Suprapubic skin (tissue), 4 donors: ENCODE results near the gene PKP3. TPM values are rescaled to one million over a fixed set of nuclear protein-coding genes. Genes with fewer than 3 reads are reported as not detected.

Experiments used
- DNase-seq, 2 donors: peaks; one replicate each; pipeline ENCODE4 v3.0.0-alpha.2; 2019; ENCODE audit warnings: low spot score in 2 of 2
- H3K27ac ChIP-seq: fragments of 200-600 bp; sonication (generic); one replicate; pipeline ENCODE4 v1.5.1; 2019
- H3K27me3 ChIP-seq: fragments of 200-600 bp; sonication (generic); one replicate; pipeline ENCODE4 v1.5.1; 2019
- H3K36me3 ChIP-seq: fragments of 200-600 bp; sonication (generic); one replicate; pipeline ENCODE4 v1.5.1; 2019
- H3K4me1 ChIP-seq: fragments of 200-600 bp; sonication (generic); one replicate; pipeline ENCODE4 v1.5.1; 2019
- H3K4me3 ChIP-seq: fragments of 200-600 bp; sonication (generic); one replicate; pipeline ENCODE4 v1.5.1; 2019; ENCODE audit warnings: mild to moderate bottlenecking
- H3K9me3 ChIP-seq: fragments of 200-600 bp; sonication (generic); one replicate; pipeline ENCODE4 v1.5.1; 2019
- EP300 ChIP-seq: sonication (generic); formaldehyde crosslinking; IDR thresholded peaks from one replicate; pipeline ENCODE4 v1.6.1; 2017; ENCODE audit warnings: antibody characterized with exemption
- POLR2A ChIP-seq, 2 donors: fragments of 450-650 bp; IDR thresholded peaks; one replicate each; pipeline ENCODE4 v1.6.1; 2017; ENCODE audit warnings: antibody characterized with exemption in 2 of 2, mild to moderate bottlenecking in 2 of 2, moderate library complexity in 2 of 2
- POLR2AphosphoS5 ChIP-seq, 3 donors: sonication (generic); formaldehyde crosslinking; IDR thresholded peaks; one replicate each; pipeline ENCODE4 v1.6.1; 2017; ENCODE audit warnings: antibody characterized with exemption in 3 of 3
- WGBS: methylation state at CpG from one replicate; pipeline ENCODE4 v1.1.5; 2018; 5-methylcytosine and 5-hydroxymethylcytosine counted together
- total RNA-seq, 4 donors: library from RNA; depleted of rRNA; stranded (reverse); fragments of >200 nt; gene quantifications; one replicate each; pipeline ENCODE4 v1.1.0, GENCODE V29; 2016
- TF ChIP-seq, protein P1 (sequence below), 2 donors: fragments of 200-600 bp in 1 of 2; fragments of 450-650 bp in 1 of 2; sonication (generic) in 1 of 2; IDR thresholded peaks; one replicate each; pipeline ENCODE4 v1.5.1; 2016 to 2019; ENCODE audit warnings: antibody characterized with exemption in 2 of 2, mild to moderate bottlenecking in 1 of 2, moderate library complexity in 1 of 2

PKP3 gene
- total RNA-seq, 4 donors from 2014 or later: 318 to 486 (median 428) TPM

DNA sequence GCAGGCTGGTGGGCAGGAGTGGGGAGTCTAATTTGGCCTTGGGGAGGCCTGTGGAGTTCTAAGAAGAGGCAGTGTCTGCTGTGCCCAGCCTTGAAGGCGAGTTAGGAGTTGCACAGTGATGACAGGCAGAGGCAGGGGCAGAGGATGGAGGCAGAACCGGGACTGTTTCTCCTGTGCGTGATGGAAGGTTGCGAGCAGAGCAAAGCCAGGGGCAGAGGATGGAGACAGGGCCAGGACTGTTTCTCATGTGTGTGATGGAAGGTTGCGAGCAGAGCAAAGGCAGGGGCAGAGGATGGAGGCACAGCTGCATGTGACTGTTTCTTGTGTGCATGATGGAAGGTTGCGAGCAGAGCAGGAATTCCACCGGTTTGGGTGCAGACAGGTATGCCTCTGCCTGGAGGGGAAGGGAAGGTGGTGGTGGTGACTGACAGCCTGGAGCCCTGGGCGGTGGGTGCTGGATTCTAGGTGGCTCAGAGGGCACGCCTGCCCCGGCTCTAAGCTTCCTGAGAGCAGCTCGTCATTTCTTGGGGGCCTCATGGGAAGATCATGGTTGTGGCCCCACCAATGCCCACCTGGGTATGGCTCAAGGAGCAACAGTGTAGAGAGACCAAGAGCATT is 16.0 kb upstream of the PKP3 start:
- DNase-seq: no peak
- Histone ChIP-seq H3K36me3 (no peaks in the 10 kb centered on the region), H3K4me3 (no peak overlapping the region), H3K9me3 (no peaks in the 10 kb centered on the region), H3K4me1 (no peaks in the 10 kb centered on the region), H3K27me3 (peaks cover 13% of the 10 kb centered on the region), H3K27ac (no peak overlapping the region)
- TF ChIP-seq POLR2A (IDR thresholded peaks at IDR 0.05) (no peak), EP300 (no peak), POLR2AphosphoS5 (IDR thresholded peaks at IDR 0.05) (no peak)
- TF ChIP-seq, protein P1, sequence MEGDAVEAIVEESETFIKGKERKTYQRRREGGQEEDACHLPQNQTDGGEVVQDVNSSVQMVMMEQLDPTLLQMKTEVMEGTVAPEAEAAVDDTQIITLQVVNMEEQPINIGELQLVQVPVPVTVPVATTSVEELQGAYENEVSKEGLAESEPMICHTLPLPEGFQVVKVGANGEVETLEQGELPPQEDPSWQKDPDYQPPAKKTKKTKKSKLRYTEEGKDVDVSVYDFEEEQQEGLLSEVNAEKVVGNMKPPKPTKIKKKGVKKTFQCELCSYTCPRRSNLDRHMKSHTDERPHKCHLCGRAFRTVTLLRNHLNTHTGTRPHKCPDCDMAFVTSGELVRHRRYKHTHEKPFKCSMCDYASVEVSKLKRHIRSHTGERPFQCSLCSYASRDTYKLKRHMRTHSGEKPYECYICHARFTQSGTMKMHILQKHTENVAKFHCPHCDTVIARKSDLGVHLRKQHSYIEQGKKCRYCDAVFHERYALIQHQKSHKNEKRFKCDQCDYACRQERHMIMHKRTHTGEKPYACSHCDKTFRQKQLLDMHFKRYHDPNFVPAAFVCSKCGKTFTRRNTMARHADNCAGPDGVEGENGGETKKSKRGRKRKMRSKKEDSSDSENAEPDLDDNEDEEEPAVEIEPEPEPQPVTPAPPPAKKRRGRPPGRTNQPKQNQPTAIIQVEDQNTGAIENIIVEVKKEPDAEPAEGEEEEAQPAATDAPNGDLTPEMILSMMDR (IDR thresholded peaks at IDR 0.05): no peak
- 70% methylated on average over 10 of the region's 11 CpGs for WGBS

DNA sequence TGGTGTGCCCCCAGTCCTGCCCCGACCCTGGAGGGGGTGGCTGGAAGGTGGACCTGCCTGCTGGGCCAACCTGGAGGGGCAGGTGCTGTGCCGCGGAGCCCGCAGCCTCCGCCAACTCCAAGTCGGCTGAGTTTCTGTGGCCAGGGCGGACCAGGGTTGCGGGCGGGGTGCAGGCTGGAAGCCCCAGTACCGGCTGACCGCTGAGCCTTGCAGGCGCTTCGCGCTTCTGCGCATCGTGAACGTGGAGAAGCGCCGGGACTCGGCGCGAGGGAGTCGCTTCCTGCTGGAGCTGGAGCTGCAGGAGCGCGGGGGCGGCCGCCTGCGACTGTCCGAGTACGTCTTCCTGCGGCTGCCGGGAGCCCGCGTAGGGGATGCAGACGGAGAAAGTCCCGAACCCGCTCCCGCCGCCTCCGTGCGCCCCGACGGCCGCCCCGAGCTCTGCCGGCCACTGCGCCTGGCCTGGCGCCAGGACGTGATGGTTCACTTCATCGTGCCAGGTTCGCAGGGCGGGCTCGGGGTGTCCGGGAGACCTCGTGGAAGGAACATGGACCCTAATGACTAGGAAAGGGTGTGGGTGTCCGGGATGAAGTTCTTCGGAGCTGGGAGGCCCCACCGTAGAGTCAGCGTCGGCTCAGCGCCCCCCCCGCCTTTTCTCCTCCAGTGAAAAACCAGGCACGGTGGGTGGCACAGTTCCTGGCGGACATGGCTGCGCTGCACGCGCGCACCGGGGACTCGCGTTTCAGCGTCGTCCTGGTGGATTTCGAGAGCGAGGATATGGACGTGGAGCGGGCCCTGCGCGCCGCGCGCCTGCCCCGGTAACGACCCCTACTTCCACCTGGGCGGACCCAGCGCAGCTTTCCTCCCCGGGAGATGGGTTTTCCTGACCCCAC is 14.6 kb upstream of the PKP3 start:
- DNase-seq: no peak
- Histone ChIP-seq H3K9me3 (no peaks in the 10 kb centered on the region), H3K27ac (no peak overlapping the region), H3K4me1 (no peaks in the 10 kb centered on the region), H3K4me3 (no peak overlapping the region), H3K27me3 (peaks cover 13% of the 10 kb centered on the region), H3K36me3 (no peaks in the 10 kb centered on the region)
- TF ChIP-seq POLR2AphosphoS5 (IDR thresholded peaks at IDR 0.05): no peak
- TF ChIP-seq, protein P1 (IDR thresholded peaks at IDR 0.05): no peak
- TF ChIP-seq POLR2A (IDR thresholded peaks at IDR 0.05): no peak
- 92% methylated on average over 64 of the region's 87 CpGs for whole genome bisulfite sequencing

DNA sequence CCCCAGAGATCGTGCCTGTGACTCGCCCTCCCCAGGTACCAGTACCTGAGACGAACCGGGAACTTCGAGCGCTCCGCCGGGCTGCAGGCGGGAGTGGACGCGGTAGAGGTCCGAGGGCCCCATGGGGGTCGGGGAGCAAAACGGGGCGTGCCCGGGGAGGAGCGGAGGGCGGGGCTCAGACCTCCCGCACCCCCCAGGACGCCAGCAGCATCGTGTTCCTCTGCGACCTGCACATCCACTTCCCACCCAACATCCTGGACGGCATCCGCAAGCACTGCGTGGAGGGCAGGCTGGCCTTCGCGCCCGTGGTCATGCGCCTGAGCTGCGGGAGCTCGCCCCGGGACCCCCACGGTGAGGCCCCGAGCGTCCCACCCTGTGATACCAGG is 13.9 kb upstream of the PKP3 start:
- Histone ChIP-seq H3K9me3 (no peaks in the 10 kb centered on the region), H3K36me3 (no peaks in the 10 kb centered on the region), H3K27ac (no peak overlapping the region), H3K4me1 (no peaks in the 10 kb centered on the region), H3K4me3 (no peak overlapping the region), H3K27me3 (peaks cover 13% of the 10 kb centered on the region)
- TF ChIP-seq POLR2A (IDR thresholded peaks at IDR 0.05) (no peak), EP300 (no peak), POLR2AphosphoS5 (IDR thresholded peaks at IDR 0.05) (no peak)
- TF ChIP-seq, protein P1 (IDR thresholded peaks at IDR 0.05): no peak
- DNase-seq: no peak
- 93% methylated on average over 33 of the region's 35 CpGs for WGBS

DNA sequence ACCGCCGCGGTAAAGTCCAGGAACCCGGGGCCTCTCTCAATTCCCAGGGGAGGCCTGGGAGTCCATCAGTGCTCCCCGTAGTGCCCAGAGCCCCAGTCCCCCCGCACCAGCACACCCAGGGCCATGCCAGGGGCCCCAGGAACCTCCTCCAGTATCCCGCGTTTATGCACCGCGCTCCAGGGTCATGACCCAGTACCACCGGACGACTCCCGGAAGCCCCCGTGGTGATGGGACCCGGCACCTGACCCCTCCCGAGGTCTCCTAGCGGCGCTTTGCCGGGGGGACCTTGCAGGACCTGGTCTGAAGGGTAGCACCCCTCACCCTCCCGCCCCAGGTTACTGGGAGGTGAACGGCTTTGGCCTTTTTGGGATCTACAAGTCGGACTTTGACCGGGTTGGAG is 13.5 kb upstream of the PKP3 start:
- no peak for TF ChIP-seq POLR2A (IDR thresholded peaks at IDR 0.05)
- TF ChIP-seq EP300: no peak
- Histone ChIP-seq H3K4me3 (no peak overlapping the region), H3K27me3 (peaks cover 13% of the 10 kb centered on the region), H3K9me3 (no peaks in the 10 kb centered on the region), H3K36me3 (no peaks in the 10 kb centered on the region), H3K27ac (no peak overlapping the region), H3K4me1 (no peaks in the 10 kb centered on the region)
- DNase-seq: no peak
- 92% methylated on average over 17 of the region's 23 CpGs for WGBS

DNA sequence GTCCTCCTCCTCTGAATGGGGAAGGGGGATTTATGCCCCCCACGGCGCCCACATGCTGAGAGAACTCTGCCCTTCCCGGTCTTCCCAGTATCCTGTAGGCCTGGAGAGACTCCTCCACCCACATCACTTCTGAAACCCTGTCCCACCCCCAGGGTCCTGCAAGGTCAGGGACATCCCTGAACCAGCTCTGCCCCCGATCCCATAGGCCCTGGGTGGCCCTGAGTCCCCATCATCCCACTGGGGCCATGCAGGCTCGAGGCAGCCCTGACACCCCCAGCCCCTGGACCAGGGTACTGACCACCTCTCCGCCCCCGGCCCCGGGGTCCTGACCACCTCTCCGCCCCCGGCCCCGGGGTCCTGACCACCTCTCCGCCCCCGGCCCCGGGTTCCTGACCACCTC is 13.0 kb upstream of the PKP3 start:
- 77% methylated on average over 6 of the region's 14 CpGs for WGBS
- Histone ChIP-seq H3K36me3 (no peaks in the 10 kb centered on the region), H3K4me1 (no peaks in the 10 kb centered on the region), H3K4me3 (no peak overlapping the region), H3K9me3 (no peaks in the 10 kb centered on the region), H3K27ac (no peak overlapping the region), H3K27me3 (peaks cover 13% of the 10 kb centered on the region)
- DNase-seq: no peak
- TF ChIP-seq POLR2A (IDR thresholded peaks at IDR 0.05): no peak
- no peak for TF ChIP-seq POLR2AphosphoS5 (IDR thresholded peaks at IDR 0.05)
- TF ChIP-seq, protein P1 (IDR thresholded peaks at IDR 0.05): no peak
- no peak for TF ChIP-seq EP300
